ENCODE measurements around the gene SLC39A7.

The SLC39A7 gene

DNA sequence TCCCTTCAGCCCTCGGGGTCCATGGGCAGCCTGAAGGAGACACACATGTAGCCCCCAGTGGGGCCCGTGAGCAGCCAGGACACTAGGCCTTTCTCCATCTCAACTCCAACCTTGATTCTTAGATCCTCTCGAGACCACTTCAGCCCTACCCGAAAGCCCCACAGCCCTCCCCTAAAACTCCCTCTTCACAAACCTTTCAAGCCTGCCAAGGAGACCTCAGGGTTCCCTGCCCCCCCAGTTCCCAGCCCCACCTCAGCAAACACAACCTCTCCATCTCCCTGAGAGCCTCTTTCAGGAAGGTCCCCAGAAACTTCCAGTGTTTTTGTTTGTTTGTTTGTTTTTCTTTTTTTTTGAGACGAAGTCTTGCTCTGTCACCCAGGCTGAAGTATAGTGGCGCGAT is 19.5 kb upstream of the SLC39A7 start:
- Histone ChIP-seq H3K9me3 (ENCODE audit: low read length) (no peaks in the 10 kb centered on the region), H3K27ac (ENCODE audit: low read depth, low read length, poor library complexity, severe bottlenecking) (no peak overlapping the region), H2AFZ (ENCODE audit: low read length) (no peak overlapping the region), H3F3A (ENCODE audit: insufficient read depth, low read length) (no peaks in the 10 kb centered on the region), H3K36me3 (ENCODE audit: insufficient read depth, low read length) (no peaks in the 10 kb centered on the region), H3K27me3 (ENCODE audit: insufficient read depth, low read length) (no peaks in the 10 kb centered on the region), H3K79me2 (ENCODE audit: insufficient read depth, low read length) (no peaks in the 10 kb centered on the region), H4K20me1 (ENCODE audit: insufficient read depth, low read length) (no peaks in the 10 kb centered on the region), H3K4me1 (ENCODE audit: insufficient read depth, low read length, severe bottlenecking) (peaks cover 8% of the 10 kb centered on the region), H3K9ac (ENCODE audit: low read length) (no peak overlapping the region), H3K9me2 (ENCODE audit: low read depth, low read length) (no peaks in the 10 kb centered on the region), H3K4me2 (ENCODE audit: low read length) (no peak overlapping the region), H3K4me3 (ENCODE audit: low read depth, low read length, poor library complexity, severe bottlenecking) (no peak overlapping the region)
- no peak for TF ChIP-seq EZH2 (IDR thresholded peaks at IDR 0.05; ENCODE audit: borderline replicate concordance, low read length)
- TF ChIP-seq, protein P1, sequence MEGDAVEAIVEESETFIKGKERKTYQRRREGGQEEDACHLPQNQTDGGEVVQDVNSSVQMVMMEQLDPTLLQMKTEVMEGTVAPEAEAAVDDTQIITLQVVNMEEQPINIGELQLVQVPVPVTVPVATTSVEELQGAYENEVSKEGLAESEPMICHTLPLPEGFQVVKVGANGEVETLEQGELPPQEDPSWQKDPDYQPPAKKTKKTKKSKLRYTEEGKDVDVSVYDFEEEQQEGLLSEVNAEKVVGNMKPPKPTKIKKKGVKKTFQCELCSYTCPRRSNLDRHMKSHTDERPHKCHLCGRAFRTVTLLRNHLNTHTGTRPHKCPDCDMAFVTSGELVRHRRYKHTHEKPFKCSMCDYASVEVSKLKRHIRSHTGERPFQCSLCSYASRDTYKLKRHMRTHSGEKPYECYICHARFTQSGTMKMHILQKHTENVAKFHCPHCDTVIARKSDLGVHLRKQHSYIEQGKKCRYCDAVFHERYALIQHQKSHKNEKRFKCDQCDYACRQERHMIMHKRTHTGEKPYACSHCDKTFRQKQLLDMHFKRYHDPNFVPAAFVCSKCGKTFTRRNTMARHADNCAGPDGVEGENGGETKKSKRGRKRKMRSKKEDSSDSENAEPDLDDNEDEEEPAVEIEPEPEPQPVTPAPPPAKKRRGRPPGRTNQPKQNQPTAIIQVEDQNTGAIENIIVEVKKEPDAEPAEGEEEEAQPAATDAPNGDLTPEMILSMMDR (IDR thresholded peaks at IDR 0.05; ENCODE audit: low read length): no peak

DNA sequence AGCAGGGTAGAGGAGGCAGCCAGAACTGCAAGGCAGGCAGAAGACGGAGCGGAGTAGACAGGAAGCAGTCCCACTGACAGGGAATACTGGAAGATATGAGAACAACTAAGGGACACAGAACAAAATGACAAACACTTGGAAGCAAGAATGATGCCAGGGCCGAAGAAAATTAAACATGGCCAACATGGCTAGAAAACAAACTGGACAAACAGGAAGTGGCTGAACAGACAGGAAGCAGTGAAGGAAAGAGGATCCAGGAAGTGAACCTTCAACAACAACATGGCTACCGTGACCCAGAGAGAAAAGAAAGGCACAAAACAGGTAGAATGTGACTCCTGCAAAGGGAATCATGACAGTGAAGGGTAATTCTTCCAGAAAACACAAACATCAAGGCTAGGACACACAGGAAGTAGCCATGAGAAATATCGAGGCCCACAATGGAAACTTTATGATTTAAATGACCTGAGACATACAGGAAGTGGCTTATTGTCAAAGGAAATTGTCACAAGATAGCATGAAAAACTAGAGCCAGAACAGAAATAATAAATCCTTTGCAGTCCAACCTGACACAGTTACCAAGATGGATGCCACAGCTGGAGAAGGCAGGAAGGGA is 17.5 kb upstream of the SLC39A7 start:
- Histone ChIP-seq H2AFZ (ENCODE audit: low read length) (peak overlapping the region; percentile 91), H3K9me2 (ENCODE audit: low read depth, low read length) (no peaks in the 10 kb centered on the region), H3K27ac (ENCODE audit: low read depth, low read length, poor library complexity, severe bottlenecking) (no peak overlapping the region), H3K79me2 (ENCODE audit: insufficient read depth, low read length) (no peaks in the 10 kb centered on the region), H3K9me3 (ENCODE audit: low read length) (no peaks in the 10 kb centered on the region), H3K4me1 (ENCODE audit: insufficient read depth, low read length, severe bottlenecking) (peaks cover 8% of the 10 kb centered on the region), H3K27me3 (ENCODE audit: insufficient read depth, low read length) (no peaks in the 10 kb centered on the region; the same call in none of the 2 replicates), H3K4me3 (ENCODE audit: low read depth, low read length, poor library complexity, severe bottlenecking) (peak overlapping the region; percentile 18), H3K9ac (ENCODE audit: low read length) (no peak overlapping the region), H4K20me1 (ENCODE audit: insufficient read depth, low read length) (no peaks in the 10 kb centered on the region), H3F3A (ENCODE audit: insufficient read depth, low read length) (no peaks in the 10 kb centered on the region), H3K4me2 (ENCODE audit: low read length) (0 out of 2 replicates have a peak overlapping the region, but pooled peaks have one; percentile 4), H3K36me3 (ENCODE audit: insufficient read depth, low read length) (no peaks in the 10 kb centered on the region)
- TF ChIP-seq, protein P1 (IDR thresholded peaks at IDR 0.05; ENCODE audit: low read length): no peak

DNA sequence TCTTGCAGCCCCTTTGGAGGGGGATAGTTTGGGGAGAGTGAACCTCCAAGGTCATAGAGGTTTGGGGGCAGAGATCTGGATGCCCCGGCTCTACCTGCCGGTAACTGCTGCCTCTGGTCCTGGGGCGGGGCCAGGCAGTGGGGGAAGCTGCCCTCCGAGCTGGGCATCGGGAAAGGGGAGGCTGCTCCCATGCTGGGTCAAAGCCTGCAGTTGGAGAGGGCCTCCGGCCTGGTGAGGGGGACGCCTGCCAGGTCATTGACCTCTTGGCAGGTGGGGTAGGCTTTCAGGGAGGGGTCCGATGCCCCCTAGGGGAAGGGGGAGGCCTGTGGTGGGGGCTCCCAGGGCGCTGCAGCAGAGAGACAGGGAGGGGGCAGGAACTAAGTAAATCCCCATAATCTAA is 15.5 kb upstream of the SLC39A7 start:
- Histone ChIP-seq H3K9me3 (ENCODE audit: low read length) (no peaks in the 10 kb centered on the region), H2AFZ (ENCODE audit: low read length) (no peak overlapping the region), H3K36me3 (ENCODE audit: insufficient read depth, low read length) (no peaks in the 10 kb centered on the region), H4K20me1 (ENCODE audit: insufficient read depth, low read length) (no peaks in the 10 kb centered on the region), H3F3A (ENCODE audit: insufficient read depth, low read length) (no peaks in the 10 kb centered on the region), H3K4me2 (ENCODE audit: low read length) (no peak overlapping the region), H3K27me3 (ENCODE audit: insufficient read depth, low read length) (no peaks in the 10 kb centered on the region; the same call in none of the 2 replicates), H3K79me2 (ENCODE audit: insufficient read depth, low read length) (no peaks in the 10 kb centered on the region), H3K4me1 (ENCODE audit: insufficient read depth, low read length, severe bottlenecking) (peaks cover 8% of the 10 kb centered on the region), H3K4me3 (ENCODE audit: low read depth, low read length, poor library complexity, severe bottlenecking) (no peak overlapping the region), H3K9me2 (ENCODE audit: low read depth, low read length) (no peaks in the 10 kb centered on the region), H3K9ac (ENCODE audit: low read length) (no peak overlapping the region), H3K27ac (ENCODE audit: low read depth, low read length, poor library complexity, severe bottlenecking) (no peak overlapping the region)
- TF ChIP-seq, protein P1 (IDR thresholded peaks at IDR 0.05; ENCODE audit: low read length): no peak
- TF ChIP-seq EZH2 (IDR thresholded peaks at IDR 0.05; ENCODE audit: borderline replicate concordance, low read length): no peak
